Stimulated activated CD4-positive, alpha-beta T cell treated with anti-CD3 and anti-CD28 coated beads, Interleukin-1b, Interleukin-23, amount 100 ng/mL, for 24 hours (primary cell): Measurements from ENCODE around the gene BCO2.
"Not testable (repeated sequence)": the region's sequence is repeated elsewhere in the genome, so short reads cannot be mapped to it uniquely, and the experiment has no call there.

Experiments
- DNase-seq, 4 experiments: peaks; one replicate each; pipeline ENCODE4 v3.0.0-alpha.2; 2020; ENCODE audit warnings: low read depth in 4 of 4, low spot score in 1 of 4

The BCO2 gene, protein sequence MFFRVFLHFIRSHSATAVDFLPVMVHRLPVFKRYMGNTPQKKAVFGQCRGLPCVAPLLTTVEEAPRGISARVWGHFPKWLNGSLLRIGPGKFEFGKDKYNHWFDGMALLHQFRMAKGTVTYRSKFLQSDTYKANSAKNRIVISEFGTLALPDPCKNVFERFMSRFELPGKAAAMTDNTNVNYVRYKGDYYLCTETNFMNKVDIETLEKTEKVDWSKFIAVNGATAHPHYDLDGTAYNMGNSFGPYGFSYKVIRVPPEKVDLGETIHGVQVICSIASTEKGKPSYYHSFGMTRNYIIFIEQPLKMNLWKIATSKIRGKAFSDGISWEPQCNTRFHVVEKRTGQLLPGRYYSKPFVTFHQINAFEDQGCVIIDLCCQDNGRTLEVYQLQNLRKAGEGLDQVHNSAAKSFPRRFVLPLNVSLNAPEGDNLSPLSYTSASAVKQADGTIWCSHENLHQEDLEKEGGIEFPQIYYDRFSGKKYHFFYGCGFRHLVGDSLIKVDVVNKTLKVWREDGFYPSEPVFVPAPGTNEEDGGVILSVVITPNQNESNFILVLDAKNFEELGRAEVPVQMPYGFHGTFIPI

GRCh38 chr11:112174789-112175598 is at the start of gene BCO2:
BCO2 (plus strand) TSS chr11:112175512; CDS start chr11:112175602, 90 bp downstream.
- DNase-seq, result peak in 2 of 4 experiments; percentile 5 to 15

- no peak for DNase-seq
Observed at GRCh38 chr11:112127056-112127455, 48.3 kb upstream of the BCO2 start.

DNA sequence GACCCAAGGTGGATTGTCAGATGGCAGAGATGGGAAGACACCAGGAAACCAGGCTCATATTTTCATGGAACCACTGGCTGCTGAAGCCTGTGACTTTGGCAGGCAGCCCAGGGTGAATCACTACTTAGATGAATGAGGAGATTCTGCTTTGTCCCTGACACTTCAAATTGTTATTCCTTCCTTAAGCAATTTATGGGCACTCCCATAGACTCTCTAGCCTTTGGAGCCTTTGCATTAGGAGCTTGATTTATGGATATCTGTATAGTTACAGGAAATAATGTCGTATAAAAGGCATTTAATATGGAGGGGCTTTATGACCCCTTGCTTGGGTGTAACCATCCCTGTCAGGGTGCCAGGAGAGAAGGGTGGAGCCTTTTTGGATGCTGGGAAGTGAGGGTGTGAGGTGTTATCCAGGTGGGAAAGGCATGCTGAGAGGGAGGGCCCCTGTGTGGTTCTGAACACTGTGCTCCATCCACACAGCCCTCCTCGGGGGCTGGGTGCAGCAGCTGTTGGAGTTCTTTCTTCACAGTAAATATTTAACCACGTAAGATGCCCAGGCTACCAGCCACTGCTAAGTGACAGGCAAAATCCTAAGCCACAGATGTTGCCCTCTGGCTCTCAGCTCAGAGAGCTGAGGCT is 46.7 kb upstream of the BCO2 start:
- no peak for DNase-seq

- DNase-seq, result no peak
Observed at GRCh38 chr11:112129656-112130055, 45.7 kb upstream of the BCO2 start.

- no peak for DNase-seq
Observed at GRCh38 chr11:112132737-112133136, 42.6 kb upstream of the BCO2 start.

DNA sequence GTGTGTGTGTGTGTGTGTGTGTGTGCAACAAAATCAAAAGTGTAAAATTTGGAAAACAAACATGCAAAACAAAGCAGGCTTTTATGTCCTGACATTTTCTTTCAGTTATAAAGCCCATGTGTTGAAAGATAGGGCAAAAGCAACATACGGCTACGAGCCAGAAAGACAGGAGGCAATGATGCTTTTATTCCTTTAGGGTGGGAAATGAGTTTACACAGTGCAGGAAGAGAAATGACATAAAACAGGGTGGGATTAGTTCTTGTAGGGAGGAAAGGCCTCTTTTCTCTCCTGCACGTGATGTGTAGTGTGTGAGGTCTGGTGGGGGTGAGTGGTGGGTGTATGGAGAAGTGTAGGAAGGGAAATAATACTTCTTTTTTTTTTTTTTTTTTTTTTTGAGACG is 40.8 kb upstream of the BCO2 start:
- no peak for DNase-seq

- DNase-seq, result no peak
Observed at GRCh38 chr11:112143597-112143996, 31.7 kb upstream of the BCO2 start.

GRCh38 chr11:112150517-112150916 is 24.8 kb upstream of the BCO2 start:
- no peak for DNase-seq

DNA sequence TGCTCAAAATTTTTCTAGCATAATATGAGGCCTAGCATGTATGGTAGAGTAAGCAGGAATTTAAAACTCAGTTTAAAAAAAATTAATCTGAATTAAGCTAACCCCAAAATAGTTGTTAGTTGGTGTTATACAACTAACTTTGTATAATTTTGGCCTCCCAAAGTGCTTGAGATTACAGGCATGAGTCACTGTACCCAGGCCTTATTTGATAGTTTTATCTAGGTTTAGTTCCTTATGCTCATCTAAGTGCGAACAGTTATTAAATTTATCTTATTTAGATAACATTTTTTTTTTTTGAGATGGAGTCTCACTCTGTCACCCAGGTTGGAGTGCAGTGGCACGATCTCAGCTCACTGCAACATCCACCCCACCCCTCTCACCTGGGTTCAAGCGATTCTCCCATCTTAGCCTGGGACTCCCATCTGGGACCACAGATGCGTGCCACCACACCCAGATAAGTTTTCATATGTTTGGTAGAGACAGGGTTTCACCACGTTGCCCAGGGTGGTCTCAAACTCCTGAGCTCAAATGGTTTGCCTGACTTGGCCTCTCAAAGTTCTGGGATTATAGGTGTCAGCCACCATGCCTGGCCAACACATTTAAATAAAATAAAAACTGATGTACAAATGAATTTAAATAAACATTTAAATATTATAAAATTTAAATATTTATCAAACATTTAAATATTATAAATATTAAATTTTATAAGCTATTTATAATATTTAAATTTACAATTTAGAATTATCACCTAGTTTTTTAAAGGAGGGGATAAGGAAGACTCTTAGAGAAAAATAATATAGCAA is 19.0 kb upstream of the BCO2 start:
- DNase-seq, result no peak

GRCh38 chr11:112156956-112157766 is 18.2 kb upstream of the BCO2 start:
- DNase-seq, result no peak

DNA sequence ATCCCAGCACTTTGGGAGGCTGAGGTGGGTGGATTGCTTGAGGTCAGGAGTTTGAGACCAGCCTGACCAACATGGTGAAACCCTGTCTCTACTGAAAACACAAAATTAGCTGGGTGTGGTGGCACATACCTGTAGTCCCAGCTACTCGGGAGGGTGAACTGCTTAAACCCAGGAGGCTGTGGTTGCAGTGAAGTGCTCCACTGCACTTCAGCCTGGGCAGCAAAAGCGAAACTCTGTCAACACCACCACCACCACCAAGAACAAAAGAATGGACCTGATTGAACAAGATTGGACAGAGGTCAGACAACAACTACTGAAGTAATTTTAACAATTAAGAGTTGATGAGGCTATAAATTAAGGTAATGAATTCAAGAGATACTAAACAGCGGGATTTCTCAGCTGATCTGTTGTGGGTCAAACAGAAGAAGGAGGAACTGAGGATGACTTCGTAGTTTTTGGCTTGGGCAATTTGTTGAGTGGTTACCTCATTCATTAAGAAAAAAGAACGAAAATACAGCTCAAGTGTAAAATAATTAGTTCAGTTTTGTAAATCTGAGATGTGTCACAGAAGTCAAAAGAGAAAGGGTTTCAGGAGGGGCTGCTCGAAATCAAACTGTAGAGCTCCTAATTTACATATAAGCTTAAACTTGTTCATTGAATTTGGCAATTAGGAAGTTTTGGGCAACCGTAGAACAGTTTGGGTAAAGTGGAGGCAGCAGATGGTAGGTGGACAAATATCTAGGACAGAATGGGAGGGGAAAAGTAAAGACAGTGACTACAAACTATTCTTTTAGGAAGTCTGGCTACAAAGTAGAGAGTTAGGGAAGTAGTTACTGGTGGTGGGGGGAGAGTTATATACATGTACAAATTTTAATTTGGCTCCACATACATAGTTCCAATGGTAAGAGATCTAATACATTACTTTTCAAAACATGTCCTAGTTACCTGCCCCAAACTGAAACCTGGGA is 15.9 kb upstream of the BCO2 start:
- DNase-seq, result no peak

GRCh38 chr11:112160091-112160848 is 15.0 kb upstream of the BCO2 start:
- no peak for DNase-seq

- no peak for DNase-seq
Observed at GRCh38 chr11:112161012-112161411, 14.3 kb upstream of the BCO2 start.

GRCh38 chr11:112162200-112162599 is 13.1 kb upstream of the BCO2 start:
- not testable (repeated sequence) for DNase-seq

GRCh38 chr11:112162761-112163546 is 12.4 kb upstream of the BCO2 start:
- no peak for DNase-seq

- DNase-seq, result no peak
Observed at GRCh38 chr11:112163875-112164685, 11.2 kb upstream of the BCO2 start, which contains the start of gene IL18. IL18 (minus strand) TSS chr11:112164094; CDS start chr11:112155053, 9,041 bp downstream.
